ENCODE data around the gene MAX.
"Not testable (repeated sequence)": the region's sequence is repeated elsewhere in the genome, so short reads cannot be mapped to it uniquely, and the experiment has no call there.

Gene MAX

DNA sequence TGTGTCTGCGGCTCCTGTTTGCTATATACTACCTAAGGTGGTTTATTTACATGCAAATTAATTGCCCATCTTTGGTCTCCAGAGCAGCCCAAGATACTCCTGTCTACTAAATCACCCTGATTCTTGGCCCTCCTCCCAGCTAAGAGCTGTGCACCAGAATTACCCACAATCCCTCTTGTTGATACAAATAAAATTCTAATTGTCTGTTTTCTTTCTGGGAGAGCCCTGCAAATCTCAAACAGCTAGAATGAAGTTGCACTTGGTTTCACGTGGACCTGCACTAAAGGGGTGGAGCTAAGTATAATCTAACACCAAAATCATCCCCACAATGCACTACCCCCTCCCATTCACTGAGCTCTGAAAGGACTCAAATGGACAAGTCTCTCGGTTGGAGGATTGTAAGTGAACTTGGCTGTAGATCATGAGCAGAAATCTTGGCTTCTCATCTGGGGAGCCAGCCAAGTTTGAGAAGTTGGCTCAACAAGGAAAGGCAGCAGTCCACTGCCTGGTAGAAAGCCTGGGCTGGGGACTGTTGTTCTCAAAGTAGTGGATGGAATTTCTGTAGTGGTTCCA, 6.6 kb downstream of the MAX start:
- TF ChIP-seq CTCF (conservative IDR thresholded peaks at IDR 0.05; ENCODE audit: low read length): no peak
- DNase-seq (ENCODE audit: low read depth): peak; percentile 84

GRCh38 chr14:65092349-65092748, 10.0 kb downstream of the MAX start:
- H3K4me3 ChIP-seq (ENCODE audit: low read length): no peak overlapping the region
- no peak for TF ChIP-seq CTCF (conservative IDR thresholded peaks at IDR 0.05; ENCODE audit: low read length)
- no peak for DNase-seq (ENCODE audit: low read depth)

More for the DNA sequence above, 6.6 kb downstream of the MAX start:
- no peak overlapping the region for H3K4me3 ChIP-seq (ENCODE audit: low read length)

- H3K4me3 ChIP-seq (ENCODE audit: low read length); DNase-seq (ENCODE audit: low read depth): not testable (repeated sequence)
Measured at GRCh38 chr14:65087835-65088234, 14.5 kb downstream of the MAX start.

DNA sequence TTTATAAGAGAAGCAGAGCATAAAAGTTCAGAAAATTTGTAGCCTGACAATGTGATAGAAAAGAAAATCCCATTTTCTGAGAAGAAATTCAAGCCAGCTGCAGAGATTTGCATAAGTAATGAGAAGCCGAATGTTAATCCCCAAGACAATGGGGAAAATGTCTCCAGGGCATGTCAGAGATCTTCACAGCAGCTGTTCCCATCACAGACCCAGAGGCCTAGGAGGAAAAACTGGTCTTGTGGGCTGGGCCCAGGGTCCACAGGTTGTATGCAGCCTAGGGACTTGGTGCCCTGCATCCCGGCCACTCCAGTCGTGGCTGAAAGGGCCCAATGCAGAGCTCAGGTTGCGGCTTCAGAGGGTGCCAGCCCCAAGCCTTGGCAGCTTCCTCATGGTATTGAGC, 15.6 kb downstream of the MAX start:
- not testable (repeated sequence) for DNase-seq (ENCODE audit: low read depth); H3K4me3 ChIP-seq (ENCODE audit: low read length)

DNA sequence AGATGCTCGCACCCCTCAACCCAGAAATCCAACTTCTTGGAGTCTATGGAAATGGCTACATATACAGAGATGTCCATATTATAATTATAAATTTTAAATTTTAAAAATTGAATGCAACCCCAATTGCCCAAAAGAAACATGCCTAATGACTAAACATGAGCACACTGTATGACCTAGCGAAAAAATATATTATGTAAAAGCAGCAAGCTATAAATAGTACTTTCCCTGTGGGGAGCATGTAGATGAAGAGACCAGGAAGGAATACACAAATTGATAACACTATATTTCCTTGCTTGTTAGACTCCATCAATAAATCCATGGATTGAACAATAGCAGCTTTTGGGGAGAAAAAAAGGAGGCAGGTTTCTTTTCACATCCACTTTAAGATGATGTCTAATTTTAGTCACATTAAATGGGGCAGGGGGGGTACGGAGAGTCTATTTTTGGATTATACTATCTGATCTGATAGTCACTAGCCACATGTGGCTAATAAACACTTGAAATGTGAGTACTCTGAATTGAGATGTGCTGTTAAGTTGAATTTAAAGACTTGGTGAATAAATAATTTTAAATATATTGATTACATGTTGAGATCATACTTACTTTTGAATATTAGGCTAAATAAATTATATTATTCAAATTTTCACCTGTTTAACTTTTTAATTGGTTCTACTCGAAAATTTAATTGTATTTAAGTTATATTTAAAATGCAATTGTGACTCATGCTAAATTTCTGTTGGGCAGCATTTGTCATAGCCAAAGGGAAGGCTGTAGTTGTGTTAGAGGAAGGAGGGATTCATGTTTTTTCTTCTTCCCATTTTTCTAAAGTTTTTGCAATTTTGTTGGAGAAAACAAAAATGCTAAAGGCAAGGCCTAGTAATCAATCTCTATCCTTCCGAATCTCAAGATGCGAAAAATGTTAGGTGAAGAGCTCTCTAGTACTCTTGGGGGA, 17.5 kb downstream of the MAX start:
- TF ChIP-seq CTCF (conservative IDR thresholded peaks at IDR 0.05; ENCODE audit: low read length): no peak
- no peak for DNase-seq (ENCODE audit: low read depth)

DNA sequence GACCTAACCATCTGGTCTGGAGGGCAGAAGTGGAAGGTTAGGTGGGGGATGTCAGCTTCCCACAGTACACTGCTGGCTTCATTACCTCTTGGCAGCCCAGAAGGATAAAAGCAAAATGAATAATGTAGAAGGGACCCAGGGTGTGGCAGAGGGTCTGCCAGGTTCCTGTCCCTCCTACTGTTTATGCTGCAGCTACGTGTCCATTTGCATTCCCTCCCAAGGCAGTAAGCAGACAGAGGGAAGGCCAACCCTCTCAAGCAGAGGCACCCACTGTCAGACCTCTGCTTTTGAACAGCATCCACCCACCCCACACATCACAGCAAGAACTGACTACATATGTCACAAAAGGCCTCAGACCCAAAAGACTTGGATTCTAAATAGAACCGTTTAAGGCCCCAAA, 19.4 kb downstream of the MAX start:
- no peak overlapping the region for H3K4me3 ChIP-seq (ENCODE audit: low read length)
- no peak for DNase-seq (ENCODE audit: low read depth)
- TF ChIP-seq CTCF (conservative IDR thresholded peaks at IDR 0.05; ENCODE audit: low read length): no peak

More for the DNA sequence above, 17.5 kb downstream of the MAX start:
- H3K4me3 ChIP-seq (ENCODE audit: low read length): no peak overlapping the region

DNA sequence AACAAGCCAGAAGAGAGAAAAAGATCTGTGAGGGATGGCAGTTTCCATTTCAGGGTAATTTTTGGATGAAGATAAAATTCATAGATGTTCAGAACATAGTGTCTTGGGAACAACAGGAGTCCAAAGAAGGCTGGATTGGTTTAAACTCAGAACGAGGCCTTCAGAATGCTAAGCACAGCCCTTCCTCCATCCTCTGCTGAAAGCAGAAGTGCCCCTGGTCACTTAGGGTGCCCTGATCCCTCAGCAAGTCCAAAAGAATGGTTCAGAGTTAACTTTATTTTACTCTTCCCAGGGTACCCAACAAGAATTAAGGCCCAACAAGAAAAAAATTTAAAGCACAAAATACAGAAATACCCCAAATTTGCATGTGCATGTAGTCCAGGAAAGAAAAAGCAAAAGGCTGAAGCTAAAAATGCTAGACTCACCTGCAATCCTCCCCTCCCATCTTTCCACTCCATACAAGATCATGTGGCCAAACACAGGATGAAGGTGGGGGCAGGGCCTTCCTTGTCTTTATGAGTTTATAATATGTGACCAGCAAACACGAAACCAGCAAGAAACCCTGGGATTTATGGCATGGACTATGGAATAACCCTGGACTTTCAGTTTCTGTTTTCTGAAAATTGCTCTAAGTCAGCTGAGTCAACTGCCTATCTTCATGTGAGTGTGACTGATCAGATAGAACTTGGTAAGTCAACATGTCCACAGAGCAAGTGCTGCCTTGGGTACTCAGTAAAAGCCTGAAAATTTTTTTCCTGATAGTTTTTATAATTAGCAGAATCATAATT, 21.2 kb downstream of the MAX start:
- no peak for DNase-seq (ENCODE audit: low read depth)
- no peak overlapping the region for H3K4me3 ChIP-seq (ENCODE audit: low read length)
- TF ChIP-seq CTCF (conservative IDR thresholded peaks at IDR 0.05; ENCODE audit: low read length): no peak

Data from AG10803 (cell line).